Activated CD4-positive, alpha-beta T cell treated with anti-CD3 and anti-CD28 coated beads, Interleukin-2, amount 10 ng/mL, durations not matched to agents 24 days and 14 days (primary cell): ENCODE data around the gene PLVAP. TPM values are rescaled to one million over a fixed set of nuclear protein-coding genes. Genes with fewer than 3 reads are reported as not detected.

Experiments
- DNase-seq: peaks from one replicate; pipeline ENCODE4 v3.0.0; 2022
- H3K27ac Mint-ChIP-seq: one replicate; pipeline ENCODE4 v1.8.0; 2022; ENCODE audit warnings: mild to moderate bottlenecking, mixed read lengths
- H3K27me3 Mint-ChIP-seq: one replicate; pipeline ENCODE4 v1.8.0; 2022; ENCODE audit warnings: mixed read lengths
- H3K36me3 Mint-ChIP-seq: one replicate; pipeline ENCODE4 v1.8.0; 2022; ENCODE audit warnings: low read depth, mild to moderate bottlenecking, mixed read lengths
- H3K4me1 Mint-ChIP-seq: one replicate; pipeline ENCODE4 v1.8.0; 2021; ENCODE audit warnings: mixed read lengths
- H3K4me3 Mint-ChIP-seq: one replicate; pipeline ENCODE4 v1.8.0; 2022; ENCODE audit warnings: mild to moderate bottlenecking, moderate library complexity, mixed read lengths
- H3K9me3 Mint-ChIP-seq: one replicate; pipeline ENCODE4 v1.8.0; 2021; ENCODE audit warnings: mixed read lengths
- intact Hi-C: fragments of 100-400 bp; cut with micrococcal nuclease; formaldehyde crosslinking; loops from one replicate; pipeline ENCODE4 v1.15.1; 2023
- total RNA-seq: library from RNA; stranded (reverse); gene quantifications from 2 replicates; pipeline ENCODE4 v1.2.3, GENCODE V29; 2022

Gene PLVAP
- total RNA-seq, 1 donor from 2014 or later: not detected

DNA sequence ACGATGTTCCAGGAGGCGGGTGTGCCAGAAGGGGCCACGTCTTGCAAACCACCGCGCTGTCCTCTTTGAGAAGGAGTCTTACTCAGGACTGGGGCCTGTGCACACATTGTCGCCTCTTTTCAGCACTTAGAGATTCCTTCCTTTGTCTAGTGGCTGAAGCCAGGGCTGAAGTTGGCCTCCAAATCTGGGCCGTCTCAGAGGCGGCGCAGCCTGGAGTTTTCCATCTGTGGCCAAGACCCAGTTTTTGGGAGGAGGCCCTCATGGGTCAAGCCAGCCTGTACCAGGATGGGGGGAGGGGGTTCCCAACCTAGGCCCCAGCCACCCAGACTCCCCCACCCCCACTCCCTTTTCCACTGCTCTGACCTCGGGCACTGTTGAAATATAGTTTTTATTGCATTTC, 54.3 kb downstream of the PLVAP start:
- Mint-ChIP-seq H3K4me1 (no peaks in the 10 kb centered on the region), H3K27ac (no peak overlapping the region), H3K36me3 (peaks cover 16% of the 10 kb centered on the region), H3K27me3 (no peaks in the 10 kb centered on the region), H3K9me3 (no peaks in the 10 kb centered on the region), H3K4me3 (no peak overlapping the region)
- intact Hi-C loops: no loop called here
- no peak for DNase-seq

DNA sequence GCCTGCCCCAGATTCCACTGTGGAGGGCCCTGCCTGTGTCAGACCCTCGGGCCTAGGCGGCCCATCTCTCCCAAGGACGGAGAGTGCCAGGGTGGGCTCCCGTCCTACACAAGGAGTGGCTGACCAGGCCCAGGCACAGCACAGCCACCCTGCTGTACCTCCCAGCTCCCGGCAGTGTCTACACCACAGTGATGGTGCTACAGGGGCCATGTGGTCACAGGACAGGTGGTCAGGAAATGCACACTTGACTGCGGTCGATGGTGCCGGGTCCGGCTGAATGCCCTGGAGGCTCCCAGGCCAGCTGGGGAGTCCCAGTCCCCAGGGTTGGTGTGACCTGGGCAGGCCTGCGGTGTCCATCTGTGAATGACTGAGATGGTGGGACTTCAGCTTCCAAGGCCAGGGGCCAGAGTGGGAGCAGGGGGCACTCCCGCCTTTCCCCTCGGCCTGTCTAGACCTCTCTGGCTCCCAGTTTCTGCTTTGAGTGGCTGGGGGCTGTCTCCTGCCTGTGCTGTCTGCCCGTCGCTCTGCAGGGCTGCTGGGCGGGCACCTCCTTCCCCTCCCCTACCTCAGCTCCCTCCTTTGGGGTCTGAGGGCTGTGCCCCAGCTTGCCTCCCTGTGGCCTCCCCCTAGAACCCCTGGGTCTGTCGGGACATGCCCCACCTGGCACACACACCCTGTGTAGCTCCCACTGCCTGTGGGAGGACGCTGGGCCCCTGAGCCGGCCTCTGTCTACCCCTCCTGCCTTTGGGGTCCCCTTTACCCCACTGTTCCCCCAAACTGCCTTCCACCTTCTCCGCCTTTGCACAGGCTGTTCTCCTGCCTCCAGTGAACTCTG, 55.3 kb downstream of the PLVAP start:
- peaks cover 20% of the 10 kb centered on the region for H3K36me3 Mint-ChIP-seq
- H3K9me3 Mint-ChIP-seq: no peaks in the 10 kb centered on the region
- H3K4me3 Mint-ChIP-seq: no peak overlapping the region
- no peaks in the 10 kb centered on the region for H3K27me3 Mint-ChIP-seq
- H3K27ac Mint-ChIP-seq: no peak overlapping the region
- no peaks in the 10 kb centered on the region for H3K4me1 Mint-ChIP-seq
- DNase-seq: no peak
- intact Hi-C loops: no loop called here

DNA sequence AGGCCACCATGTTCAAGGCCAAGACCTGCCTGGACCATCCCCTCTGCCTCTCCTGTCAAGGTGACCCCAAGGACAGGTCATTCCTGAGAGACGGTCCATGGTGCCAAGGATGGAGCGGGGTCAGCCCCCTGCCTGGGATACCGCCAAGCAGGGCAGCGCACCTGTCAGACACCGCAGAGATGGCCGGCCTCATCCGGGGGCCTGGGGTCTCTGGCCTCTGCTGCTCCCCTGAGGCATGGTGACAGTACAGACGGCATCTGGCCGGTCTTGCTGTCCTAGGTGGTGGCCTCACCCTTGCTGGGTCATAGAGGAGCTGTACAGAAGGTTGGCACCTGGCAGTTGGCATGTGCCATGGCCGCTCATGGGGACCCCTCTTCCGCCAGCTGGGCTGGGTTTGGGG, 56.7 kb downstream of the PLVAP start:
- no peak for DNase-seq
- intact Hi-C loops: no loop called here
- H3K27ac Mint-ChIP-seq: no peak overlapping the region
- no peaks in the 10 kb centered on the region for H3K27me3 Mint-ChIP-seq
- H3K9me3 Mint-ChIP-seq: no peaks in the 10 kb centered on the region
- H3K36me3 Mint-ChIP-seq: peaks cover 31% of the 10 kb centered on the region
- no peak overlapping the region for H3K4me3 Mint-ChIP-seq
- no peaks in the 10 kb centered on the region for H3K4me1 Mint-ChIP-seq

DNA sequence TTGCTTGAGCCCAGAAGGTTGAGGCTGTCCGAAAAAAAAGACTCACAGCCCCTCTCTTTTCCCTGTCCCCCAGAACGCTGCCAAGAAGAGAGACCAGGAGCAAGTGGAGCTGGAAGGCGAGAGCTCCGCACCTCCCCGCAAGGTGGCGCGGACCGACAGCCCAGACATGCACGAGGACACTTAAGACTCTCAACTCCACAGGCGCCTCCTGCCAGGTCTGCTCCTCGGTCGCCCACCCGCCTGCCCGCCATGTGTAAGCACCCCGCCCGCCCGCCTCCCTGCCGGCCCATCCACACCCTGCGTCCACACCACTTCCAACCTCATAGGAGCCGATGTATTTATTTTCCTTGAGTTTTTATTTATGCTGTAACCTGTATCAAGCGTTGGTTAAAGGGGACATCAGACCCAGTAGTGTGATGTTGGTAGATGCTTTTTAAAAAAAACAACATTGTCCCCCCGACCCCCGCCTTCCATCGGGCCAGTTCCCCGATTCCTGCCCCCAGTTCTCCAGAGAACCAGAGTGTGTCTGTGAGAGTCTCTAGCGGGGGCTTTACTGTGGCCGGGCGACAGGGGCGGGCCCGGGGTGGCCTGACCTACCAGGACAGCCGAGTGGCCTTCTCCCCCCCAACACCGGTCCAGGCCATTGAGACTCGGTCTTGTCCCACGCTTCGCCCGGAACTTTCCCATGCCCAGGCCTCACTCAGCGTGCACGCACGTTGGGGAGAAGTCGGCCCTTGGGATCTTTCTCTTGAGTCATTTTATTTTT, 57.5 kb downstream of the PLVAP start:
- Mint-ChIP-seq H3K27me3 (no peaks in the 10 kb centered on the region), H3K9me3 (no peaks in the 10 kb centered on the region), H3K27ac (no peak overlapping the region), H3K4me3 (no peak overlapping the region), H3K4me1 (no peaks in the 10 kb centered on the region), H3K36me3 (peaks cover 32% of the 10 kb centered on the region)
- intact Hi-C loops: no loop called here
- no peak for DNase-seq

DNA sequence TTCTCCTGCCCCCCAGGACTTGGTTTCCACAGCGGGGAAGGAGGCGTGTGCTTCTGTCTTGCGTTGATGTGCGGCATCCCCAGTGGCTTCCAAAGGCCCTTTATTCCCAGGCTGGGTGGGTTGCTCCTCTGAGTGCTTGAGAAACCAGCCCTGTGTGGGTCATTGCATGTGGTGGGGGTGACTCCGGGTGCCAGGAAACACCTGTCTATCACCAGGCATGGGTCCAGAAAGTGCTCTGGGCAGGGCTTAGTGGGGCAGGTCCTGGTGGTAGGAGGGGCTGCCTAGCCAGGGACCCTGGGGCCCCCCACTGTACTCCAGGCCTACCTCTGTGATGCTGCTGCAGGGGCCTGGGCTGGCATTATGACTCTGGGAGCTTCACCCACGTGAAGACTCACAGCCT, 58.2 kb downstream of the PLVAP start:
- Mint-ChIP-seq H3K36me3 (peaks cover 36% of the 10 kb centered on the region), H3K27ac (no peak overlapping the region), H3K4me1 (no peaks in the 10 kb centered on the region), H3K9me3 (no peaks in the 10 kb centered on the region), H3K4me3 (no peak overlapping the region), H3K27me3 (no peaks in the 10 kb centered on the region)
- no peak for DNase-seq
- intact Hi-C loops: no loop called here

DNA sequence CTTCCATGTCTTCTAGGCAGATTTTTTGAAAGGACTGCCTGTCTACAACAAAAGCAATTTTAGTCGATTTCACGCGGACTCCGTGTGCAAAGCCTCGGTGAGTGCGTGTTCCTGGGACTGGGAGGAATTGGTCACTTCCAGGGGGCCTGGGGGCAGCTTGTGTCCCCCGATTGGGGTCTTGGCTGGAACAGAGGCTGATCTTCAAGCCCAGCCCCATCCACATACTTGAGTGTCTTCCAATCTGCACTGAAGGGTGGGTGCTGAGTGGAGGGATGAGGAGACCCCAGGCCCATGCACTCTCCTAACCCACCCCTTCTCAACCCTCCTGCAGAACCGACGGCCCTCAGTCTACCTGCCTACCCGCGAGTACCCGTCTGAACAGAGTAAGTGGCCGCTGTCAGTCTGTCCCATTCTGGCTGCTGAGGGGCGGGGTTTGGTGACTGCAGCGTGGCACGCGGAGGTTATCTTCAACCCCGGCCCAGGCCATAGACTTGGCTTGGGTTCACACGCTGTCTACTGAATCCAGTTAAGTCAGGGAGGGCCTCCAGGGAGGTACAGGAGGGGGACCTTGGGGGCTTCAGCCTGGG, 63.0 kb downstream of the PLVAP start:
- intact Hi-C loops: no loop called here
- DNase-seq: no peak
- H3K36me3 Mint-ChIP-seq: peaks cover 37% of the 10 kb centered on the region
- H3K9me3 Mint-ChIP-seq: no peaks in the 10 kb centered on the region
- peaks cover 17% of the 10 kb centered on the region for H3K4me1 Mint-ChIP-seq
- no peaks in the 10 kb centered on the region for H3K27me3 Mint-ChIP-seq
- no peak overlapping the region for H3K27ac Mint-ChIP-seq
- H3K4me3 Mint-ChIP-seq: no peak overlapping the region

DNA sequence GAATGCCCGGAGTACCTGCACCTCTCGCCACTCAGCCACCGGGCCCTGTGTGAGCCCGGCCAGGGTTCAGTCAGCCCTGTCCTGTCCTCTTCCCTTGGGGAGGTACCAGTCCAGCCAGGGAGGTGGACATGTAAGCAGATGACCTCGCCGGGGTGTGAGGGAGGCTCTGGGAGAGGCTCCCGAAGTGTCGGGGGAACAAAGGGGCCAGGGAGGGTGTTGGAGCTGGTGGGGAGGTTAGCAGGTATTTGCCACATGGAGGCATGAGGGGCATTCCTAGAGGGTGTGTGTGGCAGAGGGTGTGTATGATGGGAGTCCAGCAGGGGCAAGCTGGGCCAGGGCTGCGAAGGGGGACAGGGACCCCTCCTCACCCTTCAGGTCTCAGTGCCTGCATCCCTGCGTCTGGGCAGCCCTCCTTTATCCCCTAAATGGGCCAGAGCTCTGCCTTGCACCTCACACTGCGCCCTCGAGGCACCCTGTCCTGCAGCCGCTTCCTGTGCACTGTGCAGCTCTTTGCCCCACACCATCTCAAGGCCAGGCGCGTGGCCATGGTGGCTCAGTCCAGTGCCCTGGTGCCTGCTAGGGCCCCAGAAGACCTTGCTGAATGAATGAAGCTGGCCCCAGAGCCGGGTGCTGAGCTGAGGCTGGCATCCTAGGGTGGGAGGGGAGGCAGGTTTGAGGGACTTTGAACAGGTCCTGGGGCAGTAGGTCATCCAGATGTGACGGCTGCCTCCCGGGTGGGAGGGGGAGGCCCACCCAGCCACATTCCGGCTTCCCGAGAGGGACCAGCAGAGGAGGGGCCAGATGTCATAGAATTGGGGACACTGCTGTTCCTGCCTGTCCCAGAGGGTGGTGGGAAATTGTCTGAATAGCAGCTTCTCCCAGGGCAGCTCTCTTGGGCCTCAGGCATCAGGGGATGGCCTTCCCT, 64.7 kb downstream of the PLVAP start:
- intact Hi-C loops: no loop called here
- Mint-ChIP-seq H3K36me3 (peaks cover 39% of the 10 kb centered on the region), H3K27ac (no peak overlapping the region), H3K4me3 (no peak overlapping the region), H3K4me1 (peaks cover 24% of the 10 kb centered on the region), H3K27me3 (no peaks in the 10 kb centered on the region), H3K9me3 (no peaks in the 10 kb centered on the region)
- no peak for DNase-seq

DNA sequence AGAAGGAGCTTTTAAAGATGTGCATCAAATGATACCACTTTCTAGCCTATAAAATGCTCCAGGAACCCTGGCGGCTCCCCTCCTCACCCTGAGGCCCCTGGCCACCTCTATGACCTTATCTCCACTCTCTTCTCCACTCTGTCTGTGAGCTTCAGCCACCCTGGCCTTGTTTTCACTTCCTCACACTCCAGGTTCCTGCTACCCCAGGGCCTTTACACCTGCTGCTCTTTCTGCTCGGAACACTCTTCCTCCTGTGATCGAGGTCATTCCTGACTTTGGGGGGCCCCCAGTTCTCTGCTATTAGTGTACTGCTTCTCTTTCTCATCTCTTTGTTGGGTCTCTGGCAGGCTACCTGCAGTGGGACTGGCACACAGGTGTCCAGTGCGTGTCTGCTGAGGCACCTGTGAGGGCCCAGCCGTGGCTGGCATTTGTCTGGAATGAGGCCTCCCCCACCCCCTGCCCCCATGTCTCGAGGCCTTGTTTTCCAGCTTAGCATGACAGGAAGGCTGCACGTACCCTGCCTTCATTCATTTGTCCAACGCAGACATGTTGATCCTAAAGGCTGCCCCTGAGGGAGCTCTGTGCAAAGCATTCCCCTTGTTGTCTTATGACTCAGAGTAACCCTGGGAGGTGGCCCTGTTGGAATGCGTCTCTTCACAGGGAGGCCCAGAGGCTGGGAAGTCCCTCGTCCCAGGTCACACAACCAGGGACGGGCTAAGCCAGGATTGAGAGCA, 65.5 kb downstream of the PLVAP start:
- intact Hi-C loops: no loop called here
- peak; percentile 56 for DNase-seq
- peak overlapping the region; percentile 66 for H3K4me3 Mint-ChIP-seq
- no peak overlapping the region for H3K27ac Mint-ChIP-seq
- H3K4me1 Mint-ChIP-seq: peaks cover 26% of the 10 kb centered on the region
- H3K9me3 Mint-ChIP-seq: no peaks in the 10 kb centered on the region
- peaks cover 36% of the 10 kb centered on the region for H3K36me3 Mint-ChIP-seq
- no peaks in the 10 kb centered on the region for H3K27me3 Mint-ChIP-seq

DNA sequence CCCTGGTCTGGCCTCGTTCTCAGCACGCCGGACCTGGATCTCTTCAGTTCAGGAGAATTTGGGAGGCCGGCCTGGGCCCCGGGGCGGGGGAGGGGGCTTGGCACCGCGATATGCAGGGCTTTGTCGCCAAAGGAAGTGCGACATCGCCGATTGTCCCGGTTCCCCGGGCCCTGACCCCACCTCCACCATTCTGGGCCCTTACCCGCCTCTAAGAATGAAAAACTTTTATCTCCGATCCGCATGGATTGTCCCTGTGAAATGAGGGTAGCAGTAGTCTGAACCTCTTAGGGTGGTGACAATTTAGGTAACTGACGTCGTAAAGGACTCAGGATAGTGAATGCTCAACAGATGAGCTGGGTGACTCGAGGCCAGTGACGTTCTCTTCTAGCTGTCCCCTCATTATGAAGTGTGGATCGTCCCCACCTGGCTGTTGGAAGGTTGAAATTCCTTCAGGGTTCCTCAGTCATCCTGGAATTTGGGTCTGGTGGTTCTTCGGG, 67.1 kb downstream of the PLVAP start:
- H3K4me3 Mint-ChIP-seq: peak overlapping the region; percentile 99
- H3K36me3 Mint-ChIP-seq: peaks cover 29% of the 10 kb centered on the region
- intact Hi-C loops: loop anchor here (1.0 to 5.0 kb wide), 3 partner anchors 24 to 83 kb away; partner anchors contain the start of genes ANO8, BABAM1 and OCEL1
- no peak for DNase-seq
- H3K9me3 Mint-ChIP-seq: no peaks in the 10 kb centered on the region
- H3K27ac Mint-ChIP-seq: peak overlapping the region; percentile 97
- peaks cover 32% of the 10 kb centered on the region for H3K4me1 Mint-ChIP-seq
- H3K27me3 Mint-ChIP-seq: no peaks in the 10 kb centered on the region

DNA sequence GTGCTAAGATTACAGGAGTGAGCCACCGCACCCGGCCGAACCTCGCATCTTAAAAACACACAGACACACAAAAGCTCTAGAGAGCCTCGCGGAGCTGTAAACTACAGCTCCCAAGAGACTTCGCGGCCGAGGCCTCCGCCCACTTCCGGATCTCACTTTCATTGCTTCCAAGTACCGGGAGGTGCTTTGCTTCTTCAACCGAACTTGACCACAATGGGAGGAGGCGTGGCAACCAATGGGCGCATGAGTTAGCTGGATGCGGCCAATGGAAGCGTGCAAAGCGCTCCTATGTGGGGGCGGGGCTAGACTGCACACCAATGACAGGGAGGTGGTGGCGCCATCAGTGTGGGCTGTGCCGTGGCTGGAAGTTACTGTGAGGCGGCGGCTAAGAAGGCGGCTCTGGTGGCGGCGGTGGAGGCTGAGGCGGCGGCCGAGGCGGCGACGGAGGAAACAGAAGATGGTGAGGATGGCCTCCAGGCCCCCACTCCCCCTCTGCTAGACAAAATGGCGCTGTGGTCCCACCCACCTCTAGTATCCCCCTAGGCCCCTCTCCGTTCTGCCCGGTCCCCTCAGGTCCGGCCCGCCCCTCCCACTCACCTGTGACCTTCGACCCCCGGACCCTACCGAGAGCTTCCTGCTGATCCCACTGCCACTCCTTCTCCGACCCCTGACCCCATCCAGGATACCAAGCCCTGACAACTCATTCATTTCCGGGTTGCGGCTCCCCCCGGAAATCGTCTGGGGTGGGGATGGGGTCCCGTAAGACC, 67.8 kb downstream of the PLVAP start, which contains the start of gene DDA1:
Gene DDA1, plus strand, starts transcription at position 366 of the 767 bp plus-strand sequence. Its CDS starts 92 bp downstream, at position 458.
- H3K9me3 Mint-ChIP-seq: no peaks in the 10 kb centered on the region
- H3K27me3 Mint-ChIP-seq: no peaks in the 10 kb centered on the region
- intact Hi-C loops: loop anchor here (1.0 to 5.0 kb wide), 3 partner anchors 25 to 82 kb away; partner anchors contain the start of genes ANO8, BABAM1 and OCEL1
- peak within 1 kb of the TSS; percentile 99 for H3K4me3 Mint-ChIP-seq
- peaks cover 29% of the 10 kb centered on the region for H3K36me3 Mint-ChIP-seq
- DNase-seq: peak; percentile 100
- H3K27ac Mint-ChIP-seq: peak within 1 kb of the TSS; percentile 97
- peaks cover 36% of the 10 kb centered on the region for H3K4me1 Mint-ChIP-seq

DNA sequence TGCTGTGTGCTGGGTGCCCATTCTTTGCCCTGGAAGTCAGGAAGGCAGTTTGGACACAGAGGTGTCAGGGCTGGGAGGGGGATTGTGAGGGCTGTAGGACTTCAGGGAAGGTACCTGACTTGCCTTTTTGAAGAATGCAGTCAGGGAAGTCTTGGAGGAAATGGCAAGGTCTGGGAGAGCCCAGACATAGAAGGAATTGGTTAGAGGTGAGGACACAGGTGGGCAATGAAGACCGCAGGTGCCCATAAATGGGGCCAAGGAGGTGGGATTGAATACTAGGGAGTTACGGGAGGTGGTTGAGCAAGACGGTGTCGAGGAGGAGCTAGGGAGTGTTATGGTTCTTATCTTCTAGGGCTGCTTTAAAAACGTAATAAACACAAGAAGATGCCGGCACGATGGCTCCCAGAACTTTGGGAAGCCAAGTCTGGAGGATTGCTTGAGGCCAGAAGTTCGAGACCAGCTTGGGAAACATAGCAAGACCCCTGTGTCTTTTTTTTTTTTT, 69.2 kb downstream of the PLVAP start:
- Mint-ChIP-seq H3K36me3 (peaks cover 20% of the 10 kb centered on the region), H3K27me3 (no peaks in the 10 kb centered on the region), H3K27ac (peak overlapping the region; percentile 29), H3K4me3 (peak overlapping the region; percentile 91), H3K4me1 (peaks cover 40% of the 10 kb centered on the region), H3K9me3 (no peaks in the 10 kb centered on the region)
- peak; percentile 57 for DNase-seq
- intact Hi-C loops: loop anchor here (5.0 kb wide), 1 partner anchor 81 kb away; the partner anchor contains the start of gene OCEL1

DNA sequence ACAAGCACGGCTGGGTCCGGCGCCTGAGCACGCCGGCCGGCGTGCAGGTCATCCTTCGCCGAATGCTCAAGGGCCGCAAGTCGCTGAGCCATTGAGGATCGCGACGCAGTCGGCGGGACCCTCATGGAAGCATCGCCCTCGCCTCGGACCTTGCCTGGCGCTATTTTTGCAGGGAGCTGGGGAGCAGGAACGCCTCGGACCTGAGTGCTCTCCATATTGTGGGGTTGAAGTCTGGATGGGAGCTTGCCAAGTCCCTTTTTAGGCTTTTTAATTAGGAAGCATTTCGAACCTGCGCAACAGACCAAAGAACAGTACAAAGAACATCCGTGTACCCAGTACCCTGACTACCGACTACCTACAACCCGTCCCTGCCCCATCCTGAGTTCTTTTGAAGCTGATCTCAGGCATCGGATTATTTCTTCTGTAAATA, 70.8 kb downstream of the PLVAP start:
- peaks cover 44% of the 10 kb centered on the region for H3K4me1 Mint-ChIP-seq
- intact Hi-C loops: loop anchor here (5.0 kb wide), 1 partner anchor 79 kb away; the partner anchor contains the start of gene OCEL1
- no peak for DNase-seq
- peak overlapping the region; percentile 91 for H3K4me3 Mint-ChIP-seq
- peaks cover 15% of the 10 kb centered on the region for H3K36me3 Mint-ChIP-seq
- H3K9me3 Mint-ChIP-seq: no peaks in the 10 kb centered on the region
- H3K27ac Mint-ChIP-seq: peak overlapping the region; percentile 93
- no peaks in the 10 kb centered on the region for H3K27me3 Mint-ChIP-seq
